ENCODE results near the gene DIO3. TPM values are rescaled to one million over a fixed set of nuclear protein-coding genes. Genes with fewer than 3 reads are reported as not detected.

DIO3 gene
- total RNA-seq, 1 experiment from 2014 or later = not detected

- no peak overlapping the region for H3K23ac ChIP-seq (ENCODE audit: insufficient read length, low read depth, low read length)
- H3K14ac ChIP-seq (ENCODE audit: insufficient read depth, low read length) = no peak overlapping the region
- no peak overlapping the region for H3K56ac ChIP-seq (ENCODE audit: insufficient read length, low read depth, low read length)
- peaks cover 0 to 6% (median 2%) of the 10 kb centered on the region in 3 experiments; a peak in 3 of 7 replicates for H3K36me3 Mint-ChIP-seq (ENCODE audit: insufficient read depth in 1 of 3, low read depth in 3 of 3)
- no peak overlapping the region for H3K27ac ChIP-seq (ENCODE audit: insufficient read length, low read depth, low read length)
- H2BK12ac ChIP-seq (ENCODE audit: insufficient read length, low read depth, low read length) = no peak overlapping the region
- no peaks in the 10 kb centered on the region for H3K23me2 ChIP-seq (ENCODE audit: insufficient read length, low read depth, low read length, poor library complexity, severe bottlenecking)
- H2BK20ac ChIP-seq (ENCODE audit: low read depth, low read length, poor library complexity, severe bottlenecking) = no peak overlapping the region
- peaks cover 7 to 14% of the 10 kb centered on the region in 2 experiments for H3K9me3 Mint-ChIP-seq
- H3K4me3 Mint-ChIP-seq = no peak overlapping the region
- H3K4me1 ChIP-seq (ENCODE audit: insufficient read depth, low read length) = no peaks in the 10 kb centered on the region
- H3K27me3 ChIP-seq (ENCODE audit: insufficient read depth, low read length) = no peaks in the 10 kb centered on the region
- H3K9me3 ChIP-seq (ENCODE audit: control insufficient read depth, low read depth, low read length) = peaks cover 6% of the 10 kb centered on the region
- H3K79me1 ChIP-seq (ENCODE audit: insufficient read depth, low read depth, low read length, poor library complexity, severe bottlenecking) = no peaks in the 10 kb centered on the region
- no peak overlapping the region for H3K18ac ChIP-seq (ENCODE audit: insufficient read length, low read depth, low read length)
- H3K4ac ChIP-seq (ENCODE audit: low read depth, low read length) = no peak overlapping the region
- no peak overlapping the region for H4K8ac ChIP-seq (replicated peaks; ENCODE audit: insufficient read length, low read depth, low read length)
- H2BK5ac ChIP-seq (ENCODE audit: insufficient read length, low read length) = no peak overlapping the region
- no peak overlapping the region for H3T11ph ChIP-seq (ENCODE audit: low read length)
- H2AFZ ChIP-seq (ENCODE audit: low read length) = no peak overlapping the region
- no peak overlapping the region for H3K27ac Mint-ChIP-seq
- H3K9ac ChIP-seq (ENCODE audit: extremely low read depth, insufficient read length, low read length) = no peak overlapping the region
- H3K4me1 Mint-ChIP-seq = peaks cover 0 to 7% of the 10 kb centered on the region in 2 experiments; a peak in 1 of 4 replicates
- no peak overlapping the region for H2BK120ac ChIP-seq (ENCODE audit: low read depth, low read length, poor library complexity, severe bottlenecking)
- no peaks in the 10 kb centered on the region for H4K20me1 ChIP-seq (ENCODE audit: control insufficient read depth, insufficient read depth, insufficient read length)
- TF ChIP-seq CTCF (conservative IDR thresholded peaks at IDR 0.05) = no peak
- H4K5ac ChIP-seq (ENCODE audit: insufficient read length, low read depth, low read length) = no peak overlapping the region
- H2BK15ac ChIP-seq (ENCODE audit: low read depth, low read length) = no peak overlapping the region
- WGBS (ENCODE audit: extremely low coverage, insufficient read length, low lambda C conversion rate) = no CpG with 5 or more reads among the region's 10 CpGs
- no peak overlapping the region for H3K4me2 ChIP-seq (ENCODE audit: insufficient read depth, insufficient read length, low read length)
- H3K27me3 Mint-ChIP-seq (ENCODE audit: low read depth) = peaks cover 48% of the 10 kb centered on the region
- no peak for DNase-seq
- no peak overlapping the region for H2AK5ac ChIP-seq (ENCODE audit: insufficient read length, low read length)
- no peak overlapping the region for H4K91ac ChIP-seq (ENCODE audit: insufficient read length, low read depth, low read length)
- no peaks in the 10 kb centered on the region for H3K79me2 ChIP-seq (ENCODE audit: insufficient read depth, low read length)
These were observed 14.1 kb upstream of the DIO3 start for GRCh38 chr14:101547107-101547738.

Data from H9 (cell line).